GM12878 (cell line): ENCODE measurements around the gene PURA. TPM values are rescaled to one million over a fixed set of nuclear protein-coding genes. Genes with fewer than 3 reads are reported as not detected.

Experiments
- ATAC-seq: fragments of 200-7000 bp; cut with Tn5 transposase; 3 replicates; pipeline ENCODE4 v1.9.1; 2020; ENCODE audit warnings: mild to moderate bottlenecking, moderate library complexity
- BruUV-seq: library from RNA; stranded (reverse); fragments of 400-500 nt; replicated peaks from 2 replicates; lab custom pipeline; 2021; lab: Mats Ljungman, UMichigan
- CTCF ChIA-PET: fragments of 300-600 bp; sonication (Branson Sonifier 250); formaldehyde crosslinking; extraction: SDS; loops from one replicate; lab custom pipeline; 2021; ENCODE audit warnings: inconsistent platforms; lab: Yijun Ruan, JAX
- POLR2A ChIA-PET: fragments of 350-600 bp; formaldehyde crosslinking; extraction: SDS; loops from one replicate; lab custom pipeline; 2021; ENCODE audit warnings: inconsistent platforms; lab: Charles Lee
- RAD21 ChIA-PET: fragments of 300-600 bp; sonication (Branson Sonifier 250); formaldehyde crosslinking; loops from one replicate; lab custom pipeline; 2023; ENCODE audit warnings: antibody characterized with exemption; ENCODE audit not compliant: unreplicated experiment; lab: Charles Lee
- SMC1A ChIA-PET: fragments of 300-600 bp; sonication (Branson Sonifier 250); formaldehyde crosslinking; loops from one replicate; lab custom pipeline; 2023; ENCODE audit not compliant: unreplicated experiment, uncharacterized antibody; lab: Charles Lee
- DNase-seq: peaks from one replicate; pipeline ENCODE4 v3.0.0-alpha.2; 2011; ENCODE audit warnings: low read depth, low spot score
- FAIRE-seq: peaks from 3 replicates; lab custom pipeline; 2011; peaks lifted over from hg19 to GRCh38; lab: Jason Lieb, UNC
- H2AFZ ChIP-seq: 2 replicates; pipeline ENCODE4 v1.6.0; 2011; ENCODE audit warnings: low read depth, low read length, control low read depth; ENCODE audit not compliant: control insufficient read depth
- H3K27ac ChIP-seq: 2 replicates; pipeline ENCODE4 v1.5.1; 2011; ENCODE audit warnings: control low read depth; ENCODE audit not compliant: control insufficient read depth, insufficient read depth
- H3K27me3 ChIP-seq, 2 experiments: replicated peaks in 1 of 2; 2 replicates each; pipeline versions ENCODE4 v1.6.0 to v1.6.1; 2011; ENCODE audit warnings: low read length in 1 of 2; ENCODE audit not compliant: control insufficient read depth in 2 of 2, insufficient read depth in 2 of 2
- H3K36me3 ChIP-seq, 2 experiments: 2 replicates each; pipeline ENCODE4 v1.5.1; 2011; ENCODE audit warnings: low read length in 1 of 2; ENCODE audit not compliant: control insufficient read depth in 2 of 2, insufficient read depth in 2 of 2
- H3K4me1 ChIP-seq: 2 replicates; pipeline ENCODE4 v1.6.1; 2011; ENCODE audit warnings: mild to moderate bottlenecking, low read length, moderate library complexity, mixed read lengths; ENCODE audit not compliant: control insufficient read depth, insufficient read depth
- H3K4me2 ChIP-seq: 2 replicates; pipeline ENCODE4 v1.6.0; 2011; ENCODE audit warnings: control low read depth; ENCODE audit not compliant: control insufficient read depth, insufficient read depth
- H3K4me3 ChIP-seq: fragments of 200-600 bp; sonication (generic); 2 replicates; pipeline ENCODE4 v1.5.1; 2016
- H3K79me2 ChIP-seq: 2 replicates; pipeline ENCODE4 v1.6.0; 2011; ENCODE audit warnings: low read length; ENCODE audit not compliant: control insufficient read depth, insufficient read depth
- H3K9ac ChIP-seq: 2 replicates; pipeline ENCODE4 v1.8.0; 2011; ENCODE audit warnings: low read length, control low read depth, mixed read lengths; ENCODE audit not compliant: control insufficient read depth, insufficient read depth
- H3K9me3 ChIP-seq: replicated peaks from 3 replicates; pipeline ENCODE4 v1.5.1; 2011; ENCODE audit warnings: mild to moderate bottlenecking, low read length; ENCODE audit not compliant: control insufficient read depth, insufficient read depth
- H4K20me1 ChIP-seq: 2 replicates; pipeline ENCODE4 v1.6.0; 2011; ENCODE audit not compliant: control insufficient read depth, insufficient read depth
- CREM ChIP-seq: IDR thresholded peaks from 2 replicates; pipeline ENCODE4 v1.6.1; 2014; ENCODE audit warnings: antibody characterized with exemption, low read depth
- EGR1 ChIP-seq, 2 experiments: IDR thresholded peaks; 1 replicate in 1 of 2; 2 replicates in 1 of 2; pipeline ENCODE4 v1.6.1; 2011 to 2012; ENCODE audit warnings: low read depth in 2 of 2, low read length in 2 of 2, borderline replicate concordance in 1 of 2, mild to moderate bottlenecking in 1 of 2, moderate library complexity in 1 of 2
- GATAD2B ChIP-seq: fragments of 450-650 bp; conservative IDR thresholded peaks from 2 replicates; pipeline ENCODE4 v1.6.1; 2017; ENCODE audit warnings: low read depth, mild to moderate bottlenecking, moderate library complexity
- HDAC6 ChIP-seq: fragments of 200-600 bp; sonication (generic); IDR thresholded peaks from one replicate; pipeline ENCODE4 v1.8.0; 2017; ENCODE audit warnings: antibody characterized with exemption; ENCODE audit not compliant: unreplicated experiment
- JUNB ChIP-seq: IDR thresholded peaks from 2 replicates; pipeline ENCODE4 v1.6.1; 2016; ENCODE audit warnings: antibody characterized with exemption, mild to moderate bottlenecking
- JUND ChIP-seq: IDR thresholded peaks from 2 replicates; pipeline ENCODE4 v1.6.1; 2012; ENCODE audit warnings: low read depth, mild to moderate bottlenecking, low read length, improper control_type of control experiment, moderate library complexity
- MEF2A ChIP-seq: IDR thresholded peaks from 2 replicates; pipeline ENCODE4 v1.6.1; 2011; ENCODE audit warnings: low read depth, mild to moderate bottlenecking, low read length, moderate library complexity; ENCODE audit not compliant: insufficient read depth
- MEF2B ChIP-seq: fragments of 450-650 bp; IDR thresholded peaks from 2 replicates; pipeline ENCODE4 v1.6.1; 2018; ENCODE audit warnings: mild to moderate bottlenecking, moderate library complexity; ENCODE audit not compliant: partially characterized antibody, poor library complexity, severe bottlenecking
- NFYA ChIP-seq: IDR thresholded peaks from 2 replicates; pipeline ENCODE4 v1.6.1; 2011; ENCODE audit warnings: low read depth, mild to moderate bottlenecking, low read length, improper control_type of control experiment, borderline replicate concordance
- NR2F1 ChIP-seq: fragments of 450-650 bp; conservative IDR thresholded peaks from 2 replicates; pipeline ENCODE4 v1.6.1; 2017; ENCODE audit warnings: mild to moderate bottlenecking
- PAX5 ChIP-seq: IDR thresholded peaks from 2 replicates; pipeline ENCODE4 v1.6.1; 2011; ENCODE audit warnings: low read depth, low read length, borderline replicate concordance
- POU2F2 ChIP-seq: IDR thresholded peaks from 3 replicates; pipeline ENCODE4 v1.6.1; 2011; ENCODE audit warnings: low read depth, mild to moderate bottlenecking, low read length, borderline replicate concordance
- RAD21 ChIP-seq: IDR thresholded peaks from 2 replicates; pipeline ENCODE4 v1.6.1; 2011; ENCODE audit warnings: mild to moderate bottlenecking, low read depth, low read length, moderate library complexity; ENCODE audit not compliant: insufficient read depth
- RCOR1 ChIP-seq: conservative IDR thresholded peaks from 2 replicates; pipeline ENCODE4 v1.6.1; 2012; ENCODE audit warnings: low read depth, low read length, improper control_type of control experiment
- TAF1 ChIP-seq: IDR thresholded peaks from 2 replicates; pipeline ENCODE4 v1.6.1; 2011; ENCODE audit warnings: mild to moderate bottlenecking, low read depth, low read length, borderline replicate concordance
- TARDBP ChIP-seq: IDR thresholded peaks from 2 replicates; pipeline ENCODE4 v1.6.1; 2016; ENCODE audit warnings: borderline replicate concordance
- TCF12 ChIP-seq: IDR thresholded peaks from 2 replicates; pipeline ENCODE4 v1.6.1; 2011; ENCODE audit warnings: low read depth, mild to moderate bottlenecking, low read length
- WRNIP1 ChIP-seq: IDR thresholded peaks from 2 replicates; pipeline ENCODE4 v1.6.1; 2011; ENCODE audit warnings: low read depth, low read length, improper control_type of control experiment, borderline replicate concordance
- ZNF207 ChIP-seq: fragments of 450-650 bp; IDR thresholded peaks from 2 replicates; pipeline ENCODE4 v1.6.1; 2014; ENCODE audit warnings: antibody characterized with exemption, mild to moderate bottlenecking, borderline replicate concordance
- ZNF24 ChIP-seq: fragments of 450-650 bp; IDR thresholded peaks from 2 replicates; pipeline ENCODE4 v1.6.1; 2017; ENCODE audit warnings: antibody characterized with exemption, mild to moderate bottlenecking
- WGBS: methylation state at CpG from one replicate; pipeline ENCODE4 v1.1.6; 2016; ENCODE audit warnings: low lambda C conversion rate; ENCODE audit not compliant: insufficient replicate concordance, insufficient coverage; ENCODE audit errors: missing lambda C conversion rate; 5-methylcytosine and 5-hydroxymethylcytosine counted together
- in situ Hi-C: fragments of 300-500 bp; cut with MboI; formaldehyde crosslinking; loops from 9 replicates; pipeline ENCODE4 v1.14.3; 2018; ENCODE audit warnings: mixed read lengths
- intact Hi-C: fragments of 100-400 bp; cut with micrococcal nuclease; formaldehyde crosslinking; loops from one replicate; pipeline ENCODE4 v1.14.2; 2022; ENCODE audit not compliant: unreplicated experiment
- polyA plus RNA-seq, 11 experiments: library from polyadenylated mRNA; depleted of rRNA in 4 of 11; unstranded in 6 of 11; stranded (reverse) in 5 of 11; fragments of >200 nt; fragmentation: Nextera tagmentation in 4 of 11; fragmentation: Illumina TruSeq in 1 of 11; extraction: Ambion mirVana in 4 of 11; extraction: Trizol in 1 of 11; gene quantifications; 1 replicate in 1 of 11; 2 replicates in 10 of 11; pipeline versions ENCODE4 v1.2.1 to v1.2.3, GENCODE V29; 2011 to 2016; ENCODE audit warnings: inconsistent platforms in 2 of 11, missing spikeins in 2 of 11, low read depth in 1 of 11
- total RNA-seq, 4 experiments: library from RNA; depleted of rRNA in 3 of 4; stranded (reverse); fragments of >200 nt in 3 of 4; fragmentation: Illumina TruSeq in 1 of 4; extraction: Trizol in 1 of 4; gene quantifications; 2 replicates each; pipeline versions ENCODE4 v1.2.1 to v1.2.3, GENCODE V29; 2013 to 2021
- TF ChIP-seq, protein P1 (sequence below), 3 experiments: IDR thresholded peaks in 2 of 3; conservative IDR thresholded peaks in 1 of 3; 2 replicates each; pipeline ENCODE4 v1.5.1; 2011; ENCODE audit warnings: low read depth in 3 of 3, low read length in 3 of 3, mild to moderate bottlenecking in 3 of 3, control low read depth in 2 of 3, moderate library complexity in 2 of 3, inconsistent platforms in 1 of 3, mixed read lengths in 1 of 3; ENCODE audit not compliant: control insufficient read depth in 2 of 3, insufficient read depth in 1 of 3; ENCODE audit errors: extremely low read depth in 1 of 3
- TF ChIP-seq, protein P2 (sequence below): IDR thresholded peaks from 2 replicates; pipeline ENCODE4 v1.6.1; 2012; ENCODE audit warnings: low read depth, low read length, improper control_type of control experiment

The PURA gene
- total and polyA plus RNA-seq, 10 of the 15 experiments (the other 5 are each of a cell fraction or from before 2014, with no cell fraction given), result 3.3 to 11.8 (median 5.8) TPM

DNA sequence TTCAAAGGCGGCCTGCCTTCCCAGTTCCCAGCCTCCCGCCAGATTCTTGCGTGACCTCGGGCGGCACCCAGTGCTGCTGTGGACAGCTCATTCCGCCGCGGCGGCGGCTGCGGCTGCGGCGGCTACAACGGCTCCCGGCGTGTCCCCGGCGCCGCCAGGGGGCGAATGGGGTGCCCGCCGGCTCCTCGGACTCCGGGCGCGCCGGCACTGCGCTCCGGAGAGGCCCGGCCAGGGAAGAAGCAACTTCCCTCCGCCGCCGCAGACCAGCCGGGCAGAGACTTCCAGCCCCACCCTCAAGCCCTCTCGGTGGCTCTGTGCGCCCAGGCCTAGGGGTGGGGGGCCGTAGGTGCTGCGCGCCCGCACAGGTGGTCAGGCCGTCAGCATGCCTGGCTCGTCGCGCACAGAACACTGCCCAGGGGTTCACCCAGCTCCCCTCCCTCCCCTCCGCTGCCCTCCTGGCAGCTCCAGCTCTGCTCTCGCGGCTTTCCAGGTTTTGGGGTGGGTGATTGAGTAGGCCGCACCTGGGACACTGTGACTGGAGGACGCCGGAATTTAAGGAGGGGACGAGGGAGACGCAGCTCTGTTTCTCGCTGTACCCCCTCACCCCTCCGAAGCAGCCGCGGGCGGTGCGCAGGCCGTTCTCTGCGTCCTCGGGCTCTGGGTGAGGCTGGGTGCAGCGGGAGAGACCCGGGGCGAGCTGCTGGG lies 32.1 kb downstream of the PURA start:
- ChIA-PET POLR2A (interaction anchor here (1.4 kb wide), 1 partner anchor 25 kb away, joined by 3 read pairs; no protein-coding TSS in a partner anchor), CTCF (interaction anchor here (0.7 to 19.8 kb wide), 20 partner anchors 8 to 359 kb away, joined by 3 to 353 read pairs (median 4); no protein-coding TSS in a partner anchor), SMC1A (interaction anchor here (0.7 to 2.2 kb wide), 12 partner anchors 9 to 145 kb away, joined by 3 to 9 read pairs (median 3); no protein-coding TSS in a partner anchor), RAD21 (interaction anchor here (0.7 to 2.3 kb wide), 7 partner anchors 10 to 72 kb away, joined by 3 to 11 read pairs (median 5); no protein-coding TSS in a partner anchor)
- H3K79me2 ChIP-seq, result no peaks in the 10 kb centered on the region
- H3K4me3 ChIP-seq, result peak overlapping the region; percentile 23; the same call in 1 of the 2 replicates
- in situ Hi-C loops, result no loop called here
- H3K4me2 ChIP-seq, result peak overlapping the region; percentile 43
- ATAC-seq, result peak; percentile 91
- H3K9me3 ChIP-seq, result no peaks in the 10 kb centered on the region
- no peak overlapping the region for H3K27ac ChIP-seq
- no peak overlapping the region for H2AFZ ChIP-seq
- 8% methylated on average over 57 of the region's 64 CpGs for WGBS
- intact Hi-C loops, result loop anchor here (2.0 kb wide), 1 partner anchor 29 kb away; no protein-coding TSS in a partner anchor
- peaks cover 4% of the 10 kb centered on the region; the same call in 1 of the 2 replicates for H4K20me1 ChIP-seq
- H3K36me3 ChIP-seq, result no peaks in the 10 kb centered on the region
- H3K27me3 ChIP-seq, result peaks cover 6% of the 10 kb centered on the region in 2 experiments; a peak in 3 of 4 replicates
- no TSS peak for BruUV-seq
- peaks cover 6% of the 10 kb centered on the region; the same call in 1 of the 2 replicates for H3K4me1 ChIP-seq
- DNase-seq, result no peak
- no peak overlapping the region for H3K9ac ChIP-seq
- no peak for FAIRE-seq
- TF ChIP-seq RCOR1 (no peak), TCF12 (no peak), MEF2A (no peak), ZNF207 (0 out of 2 replicates have a peak, but pooled peaks have one; percentile 18), PAX5 (no peak), WRNIP1 (no peak), EGR1 (IDR thresholded peaks at IDR 0.05; ENCODE audit: borderline replicate concordance in 1 of 2, low read depth in 2 of 2, low read length in 2 of 2) (no peak), RAD21 (0 out of 2 replicates have a peak, but pooled peaks have one; percentile 6), ZNF24 (no peak), NFYA (no peak), NR2F1 (0 out of 2 replicates have a peak, but pooled peaks have one; percentile 22), HDAC6 (peak; percentile 86), GATAD2B (no peak), JUND (no peak), CREM (no peak), TAF1 (no peak), POU2F2 (no peak), TARDBP (no peak), JUNB (no peak), MEF2B (no peak)
- TF ChIP-seq, protein P1, sequence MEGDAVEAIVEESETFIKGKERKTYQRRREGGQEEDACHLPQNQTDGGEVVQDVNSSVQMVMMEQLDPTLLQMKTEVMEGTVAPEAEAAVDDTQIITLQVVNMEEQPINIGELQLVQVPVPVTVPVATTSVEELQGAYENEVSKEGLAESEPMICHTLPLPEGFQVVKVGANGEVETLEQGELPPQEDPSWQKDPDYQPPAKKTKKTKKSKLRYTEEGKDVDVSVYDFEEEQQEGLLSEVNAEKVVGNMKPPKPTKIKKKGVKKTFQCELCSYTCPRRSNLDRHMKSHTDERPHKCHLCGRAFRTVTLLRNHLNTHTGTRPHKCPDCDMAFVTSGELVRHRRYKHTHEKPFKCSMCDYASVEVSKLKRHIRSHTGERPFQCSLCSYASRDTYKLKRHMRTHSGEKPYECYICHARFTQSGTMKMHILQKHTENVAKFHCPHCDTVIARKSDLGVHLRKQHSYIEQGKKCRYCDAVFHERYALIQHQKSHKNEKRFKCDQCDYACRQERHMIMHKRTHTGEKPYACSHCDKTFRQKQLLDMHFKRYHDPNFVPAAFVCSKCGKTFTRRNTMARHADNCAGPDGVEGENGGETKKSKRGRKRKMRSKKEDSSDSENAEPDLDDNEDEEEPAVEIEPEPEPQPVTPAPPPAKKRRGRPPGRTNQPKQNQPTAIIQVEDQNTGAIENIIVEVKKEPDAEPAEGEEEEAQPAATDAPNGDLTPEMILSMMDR (IDR thresholded peaks at IDR 0.05 in 2 of 3, conservative IDR thresholded peaks at IDR 0.05 in 1 of 3; ENCODE audit: control insufficient read depth in 2 of 3, extremely low read depth in 1 of 3, insufficient read depth in 1 of 3, low read depth in 3 of 3, low read length in 3 of 3), result peak; percentile 51 to 58 (median 57); a peak in 5 of 6 replicates
- TF ChIP-seq, protein P2, sequence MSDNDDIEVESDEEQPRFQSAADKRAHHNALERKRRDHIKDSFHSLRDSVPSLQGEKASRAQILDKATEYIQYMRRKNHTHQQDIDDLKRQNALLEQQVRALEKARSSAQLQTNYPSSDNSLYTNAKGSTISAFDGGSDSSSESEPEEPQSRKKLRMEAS, result no peak
